ENCODE results near the gene QSOX2.

QSOX2 gene

DNA sequence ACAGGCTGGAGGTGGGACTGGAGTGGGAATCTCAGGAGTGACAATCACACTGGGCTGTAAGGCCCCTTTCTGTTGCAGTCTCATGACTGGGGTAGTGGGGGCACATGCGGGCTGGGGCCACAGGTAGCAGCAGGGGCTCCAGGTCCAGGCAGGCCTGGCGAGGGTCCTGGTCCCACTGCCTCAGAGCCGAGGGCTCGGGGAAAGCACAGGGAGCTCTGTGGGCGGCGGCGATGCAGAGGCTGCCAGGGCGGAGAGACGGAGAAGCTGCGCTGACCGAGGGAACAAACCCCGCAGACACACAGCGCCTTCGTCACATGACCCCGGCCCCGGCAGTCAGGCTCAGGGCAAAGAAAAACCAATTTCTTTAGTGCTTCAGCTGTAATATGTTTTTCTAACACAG, 35.3 kb downstream of the QSOX2 start:
- FAIRE-seq (no peak), DNase-seq (ENCODE audit: extremely low spot score, insufficient read length, low read depth) (no peak)

DNA sequence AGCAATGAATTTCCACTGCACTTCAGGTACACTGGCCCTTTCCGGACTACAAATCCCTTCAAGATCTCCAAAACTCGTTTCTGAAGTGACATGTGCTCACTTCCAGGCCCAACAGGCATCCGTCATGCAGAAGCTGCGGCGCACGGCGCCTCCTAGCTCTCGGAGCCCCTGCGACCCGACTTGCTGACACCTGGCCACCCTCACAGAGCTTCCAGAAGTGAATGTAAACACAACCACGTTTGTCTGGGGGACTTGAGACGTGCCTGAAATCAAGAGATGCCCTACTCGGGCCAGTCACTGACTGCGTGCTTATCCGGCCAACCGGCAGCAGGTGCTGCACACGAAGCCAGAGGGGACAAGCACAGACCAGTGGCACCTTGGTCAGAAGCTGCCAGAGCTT, 35.8 kb downstream of the QSOX2 start:
- FAIRE-seq (no peak), DNase-seq (ENCODE audit: extremely low spot score, insufficient read length, low read depth) (no peak)

DNA sequence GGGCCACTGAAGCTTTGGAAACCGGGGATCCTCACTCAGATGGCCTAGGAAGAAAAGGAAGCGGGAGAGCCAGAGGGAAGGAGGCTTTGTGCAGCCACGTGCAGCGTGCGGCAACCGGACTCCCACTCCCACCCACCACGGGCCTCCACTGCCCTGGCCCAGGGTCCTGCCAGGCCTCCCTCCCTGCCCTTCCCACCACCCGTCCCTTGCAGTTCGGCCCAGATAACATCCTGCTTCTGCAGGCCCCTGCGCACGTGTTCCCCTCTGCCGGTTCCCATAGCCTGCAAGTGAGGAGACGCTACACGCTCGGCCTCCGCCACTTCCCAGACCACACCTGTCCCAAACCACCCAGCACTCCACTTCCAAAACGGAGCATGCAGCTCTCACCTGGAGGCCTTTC, 36.4 kb downstream of the QSOX2 start:
- no peak for FAIRE-seq
- no peak for DNase-seq (ENCODE audit: extremely low spot score, insufficient read length, low read depth)

DNA sequence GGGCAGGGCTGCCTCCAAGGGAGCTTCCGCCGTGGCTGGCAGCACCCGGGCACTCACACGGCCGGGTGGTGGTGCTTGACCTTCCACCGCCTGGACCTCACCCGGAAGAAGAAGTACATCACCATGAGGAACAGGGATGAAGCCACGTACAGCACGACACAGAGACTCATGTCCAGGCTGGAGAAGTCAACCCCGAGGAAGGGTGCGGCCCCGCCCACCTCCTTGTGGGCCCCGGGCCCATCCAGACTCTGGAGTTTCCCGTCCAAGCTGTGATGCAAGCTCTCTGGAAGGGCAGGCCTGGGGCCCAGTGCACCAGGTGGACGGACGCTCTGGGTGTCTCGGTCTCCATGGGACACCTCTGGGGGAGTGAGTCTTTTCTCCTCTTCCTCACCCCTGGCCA, 36.9 kb downstream of the QSOX2 start:
- no peak for DNase-seq (ENCODE audit: extremely low spot score, insufficient read length, low read depth)
- no peak for FAIRE-seq

DNA sequence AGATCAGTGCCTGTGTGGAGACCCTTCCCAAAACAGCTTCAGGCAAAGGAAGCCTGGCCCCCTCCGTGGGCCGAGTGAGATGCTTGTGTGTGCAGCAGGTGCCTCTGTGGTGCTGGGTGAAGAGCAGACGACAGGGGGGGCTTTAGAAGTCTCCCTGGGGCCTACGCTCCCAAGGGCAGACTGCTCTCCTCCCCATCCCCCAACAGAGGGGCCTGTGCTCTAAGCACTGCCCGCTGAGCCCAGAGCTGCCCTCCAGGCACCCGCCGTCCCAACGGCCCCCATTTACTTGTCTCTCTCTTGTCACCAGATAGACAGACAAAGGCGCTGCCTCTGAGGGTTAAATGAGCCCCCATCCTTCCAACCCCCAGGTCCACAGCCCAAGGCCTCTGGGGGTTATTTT, 38.0 kb downstream of the QSOX2 start:
- FAIRE-seq = no peak
- DNase-seq (ENCODE audit: extremely low spot score, insufficient read length, low read depth) = no peak

DNA sequence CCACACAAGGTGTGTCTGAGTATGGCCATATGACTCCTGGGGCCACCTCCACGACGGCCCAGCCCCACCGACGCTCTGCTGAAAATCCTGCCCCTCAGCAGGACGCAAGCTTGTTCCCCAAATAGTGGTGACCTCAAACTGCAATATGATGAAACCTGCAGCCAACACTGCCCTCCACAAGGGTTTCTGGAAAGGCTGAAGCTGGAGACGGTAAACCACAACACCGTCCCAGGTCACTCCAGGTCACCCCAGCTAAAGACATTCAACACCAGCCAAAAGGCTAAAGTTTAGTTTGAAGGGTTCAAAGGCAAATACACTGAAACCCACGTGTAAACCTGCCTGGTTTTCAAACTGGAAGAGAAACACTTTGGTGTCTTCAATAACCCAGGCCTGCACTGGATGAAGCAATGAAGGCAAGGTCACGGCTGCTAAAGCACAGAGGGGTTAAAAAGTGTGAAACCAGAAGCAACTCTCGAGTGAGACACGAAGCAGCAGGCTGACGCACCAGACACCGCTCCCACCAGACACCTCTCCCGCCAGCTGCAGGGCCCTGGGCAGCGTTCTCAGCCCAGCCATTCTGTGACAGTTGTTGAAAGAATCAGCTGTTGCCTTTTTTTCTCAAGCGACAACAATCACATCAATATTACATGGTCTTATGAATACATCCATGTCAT, 38.9 kb downstream of the QSOX2 start:
- FAIRE-seq = no peak
- DNase-seq (ENCODE audit: extremely low spot score, insufficient read length, low read depth) = no peak

DNA sequence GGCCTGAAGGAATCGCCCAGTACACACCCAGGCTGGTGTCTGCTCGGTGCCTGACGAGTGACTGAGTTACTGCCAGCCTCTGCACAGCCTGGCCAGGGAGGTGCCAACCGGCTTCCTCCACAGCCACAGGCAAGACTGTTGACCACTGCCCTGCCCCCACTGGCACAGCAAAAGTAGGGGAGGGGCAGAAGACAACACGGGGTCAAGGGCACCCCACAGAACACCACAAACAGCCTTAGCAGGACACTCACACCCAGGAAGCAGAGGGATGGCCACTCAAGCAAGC, 40.0 kb downstream of the QSOX2 start:
- DNase-seq (ENCODE audit: extremely low spot score, insufficient read length, low read depth) (no peak), FAIRE-seq (no peak)

DNA sequence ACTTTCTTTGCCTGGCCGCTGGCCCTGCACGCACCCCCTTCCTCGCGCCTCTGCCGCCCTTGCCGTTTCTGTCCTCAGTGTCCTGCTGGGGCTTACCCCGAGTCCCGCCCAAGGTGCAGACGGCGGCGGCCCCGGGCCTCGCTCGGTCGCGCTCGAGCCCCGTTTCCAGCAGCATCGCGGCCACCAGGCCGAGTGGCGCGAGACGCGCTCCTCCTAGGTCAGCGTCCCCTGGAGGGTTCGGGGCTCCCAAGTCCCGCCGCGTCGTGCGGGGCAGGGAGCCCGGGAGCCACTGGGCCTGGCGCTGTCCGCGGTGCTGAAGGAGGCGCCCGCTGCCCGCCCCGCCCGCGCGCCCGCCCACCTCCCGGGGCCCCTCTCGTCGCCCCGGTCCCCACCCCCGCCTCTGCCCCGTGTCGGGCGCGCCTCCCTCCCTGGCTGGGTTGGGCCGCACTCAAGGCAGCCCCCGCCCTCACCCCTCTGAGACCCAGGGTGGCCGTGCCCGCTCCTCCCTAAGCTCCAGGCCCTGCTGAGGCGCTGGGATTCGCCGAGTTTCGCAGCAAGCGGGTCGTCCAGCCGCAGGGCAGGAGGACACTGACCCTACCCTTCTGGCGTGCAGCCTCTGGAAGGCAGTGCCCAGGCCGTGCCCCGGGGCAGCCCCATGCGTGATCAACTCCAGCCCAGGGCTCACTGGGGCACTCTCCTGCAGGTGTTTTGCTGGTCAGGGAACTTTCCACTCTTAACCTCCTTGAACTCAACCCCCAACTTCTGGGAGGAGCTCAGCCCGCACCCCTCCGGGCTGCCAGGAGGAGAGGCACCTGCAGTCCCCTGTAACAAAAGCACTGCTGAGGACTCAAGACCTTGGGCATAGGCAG, 40.5 kb downstream of the QSOX2 start, which contains the start of gene LHX3:
TSS of gene LHX3 (minus strand) at position 291 of the 869 bp plus-strand sequence. CDS start at position 175, 116 bp downstream.
- no peak for FAIRE-seq
- DNase-seq (ENCODE audit: extremely low spot score, insufficient read length, low read depth) = no peak

DNA sequence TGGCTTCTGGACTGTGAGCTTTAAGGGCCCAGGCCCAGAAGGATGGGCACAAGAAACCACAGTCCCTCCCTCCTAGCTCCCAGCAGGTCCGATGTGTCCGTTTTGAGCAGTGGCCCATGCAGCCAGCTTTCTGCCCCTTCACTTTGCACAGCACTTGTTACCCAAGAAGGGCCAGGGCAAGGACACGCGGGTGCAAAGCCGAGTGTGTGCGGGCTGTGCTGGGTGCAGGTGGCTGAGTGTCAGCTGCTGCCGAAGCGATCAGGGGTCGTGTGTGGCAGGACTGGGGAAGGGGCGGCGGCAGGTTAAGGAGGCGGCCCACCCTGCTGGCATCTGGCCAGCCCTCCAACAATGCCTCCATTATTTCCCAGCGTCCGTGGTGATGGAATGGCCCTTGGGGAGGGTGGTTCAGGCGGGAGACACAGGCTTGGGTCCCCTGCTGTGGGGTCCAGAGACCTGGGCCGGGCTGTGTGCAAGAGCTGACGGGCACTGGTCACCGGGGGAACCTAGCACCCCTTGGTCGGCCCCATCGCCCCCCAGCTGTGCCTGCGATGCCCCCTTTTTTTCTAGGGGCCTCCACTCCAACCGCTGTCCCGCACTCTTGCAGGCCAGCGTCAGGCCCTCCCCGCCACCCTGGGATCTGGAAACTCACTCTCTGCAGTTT, 41.3 kb downstream of the QSOX2 start:
- FAIRE-seq = no peak
- DNase-seq (ENCODE audit: extremely low spot score, insufficient read length, low read depth) = no peak

DNA sequence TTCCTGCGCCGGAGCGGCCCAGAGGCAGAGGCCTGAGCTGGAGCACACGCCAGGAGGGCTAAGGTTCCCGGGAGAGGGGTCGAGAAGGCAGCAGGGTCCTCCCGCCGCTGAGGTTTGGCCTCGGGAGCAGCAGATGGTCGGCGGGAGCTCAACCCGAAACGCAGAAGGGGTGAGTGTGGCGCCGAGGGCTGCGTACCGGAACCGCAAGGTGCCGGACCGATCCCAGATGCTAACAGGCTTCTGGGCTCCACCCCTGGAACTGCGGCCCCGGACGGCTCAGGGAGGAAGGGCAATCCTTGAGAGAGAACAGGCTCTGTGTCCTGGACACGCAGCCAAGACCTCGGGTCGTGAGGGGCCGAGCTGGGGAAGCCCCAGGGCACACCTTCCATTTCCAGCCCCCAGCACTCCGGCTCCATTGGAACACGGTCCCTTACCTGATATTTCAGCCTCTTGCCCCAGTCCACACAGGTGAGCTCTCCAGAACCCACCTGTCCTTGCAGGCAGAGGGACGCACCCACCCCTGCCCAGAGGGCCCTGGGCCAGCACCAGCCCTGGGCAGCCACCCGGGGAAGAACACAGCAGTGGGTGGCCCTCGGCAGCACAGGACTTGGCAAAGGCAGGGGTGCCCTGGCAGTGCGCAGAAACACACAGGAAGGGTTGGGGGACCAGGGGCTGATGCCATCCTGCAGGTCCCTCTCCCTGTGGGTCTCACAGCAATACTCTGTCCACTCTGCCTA, 42.0 kb downstream of the QSOX2 start:
- FAIRE-seq (no peak), DNase-seq (ENCODE audit: extremely low spot score, insufficient read length, low read depth) (no peak)

DNA sequence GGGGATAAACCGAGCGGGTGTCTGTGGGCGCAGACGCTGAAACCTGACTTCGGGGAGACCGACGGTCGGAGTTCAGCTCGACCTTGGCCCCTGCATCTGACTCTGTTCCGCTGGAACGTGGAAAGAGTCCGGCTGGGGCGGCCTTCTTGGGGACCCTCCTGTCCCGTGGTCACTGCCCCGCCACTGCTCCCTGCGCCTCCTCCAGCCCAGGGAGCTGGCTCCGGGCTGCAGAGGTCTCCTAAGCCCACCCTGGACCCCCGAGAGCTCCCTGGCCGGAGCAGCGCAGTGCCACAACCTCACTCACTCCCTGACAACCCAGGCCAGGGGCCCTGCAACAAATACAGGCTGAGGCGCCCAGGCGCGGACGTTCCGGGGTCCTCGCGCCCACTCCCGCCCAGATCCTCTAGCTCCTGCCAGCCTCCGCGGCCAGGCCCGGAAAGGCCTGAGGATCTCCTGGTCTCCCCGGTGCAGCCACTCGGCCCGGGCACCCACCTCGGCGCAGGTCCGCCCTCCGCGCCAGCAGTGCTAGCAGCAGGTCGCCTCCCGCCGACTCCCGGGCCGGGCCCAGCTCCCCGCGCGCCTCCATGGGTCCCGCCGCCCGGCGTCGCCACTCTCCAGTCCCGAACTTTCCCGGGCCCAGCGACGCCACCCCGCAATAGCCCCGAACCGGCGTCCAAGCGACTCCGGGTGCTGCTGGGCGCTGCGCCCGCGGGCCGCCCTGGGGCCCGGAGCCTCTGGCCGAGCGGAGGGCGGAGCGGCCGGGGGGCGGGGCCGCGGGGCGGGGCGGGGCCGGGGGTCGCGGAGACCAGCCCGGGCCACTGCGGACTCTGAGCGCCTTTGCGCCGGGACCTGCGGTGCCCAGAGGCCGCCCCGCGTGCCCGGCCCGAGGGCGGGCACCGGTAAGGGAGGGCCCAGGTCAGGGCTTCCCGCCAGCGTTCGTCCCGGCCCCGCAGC, 42.9 kb downstream of the QSOX2 start:
- DNase-seq (ENCODE audit: extremely low spot score, insufficient read length, low read depth) (no peak), FAIRE-seq (no peak)

DNA sequence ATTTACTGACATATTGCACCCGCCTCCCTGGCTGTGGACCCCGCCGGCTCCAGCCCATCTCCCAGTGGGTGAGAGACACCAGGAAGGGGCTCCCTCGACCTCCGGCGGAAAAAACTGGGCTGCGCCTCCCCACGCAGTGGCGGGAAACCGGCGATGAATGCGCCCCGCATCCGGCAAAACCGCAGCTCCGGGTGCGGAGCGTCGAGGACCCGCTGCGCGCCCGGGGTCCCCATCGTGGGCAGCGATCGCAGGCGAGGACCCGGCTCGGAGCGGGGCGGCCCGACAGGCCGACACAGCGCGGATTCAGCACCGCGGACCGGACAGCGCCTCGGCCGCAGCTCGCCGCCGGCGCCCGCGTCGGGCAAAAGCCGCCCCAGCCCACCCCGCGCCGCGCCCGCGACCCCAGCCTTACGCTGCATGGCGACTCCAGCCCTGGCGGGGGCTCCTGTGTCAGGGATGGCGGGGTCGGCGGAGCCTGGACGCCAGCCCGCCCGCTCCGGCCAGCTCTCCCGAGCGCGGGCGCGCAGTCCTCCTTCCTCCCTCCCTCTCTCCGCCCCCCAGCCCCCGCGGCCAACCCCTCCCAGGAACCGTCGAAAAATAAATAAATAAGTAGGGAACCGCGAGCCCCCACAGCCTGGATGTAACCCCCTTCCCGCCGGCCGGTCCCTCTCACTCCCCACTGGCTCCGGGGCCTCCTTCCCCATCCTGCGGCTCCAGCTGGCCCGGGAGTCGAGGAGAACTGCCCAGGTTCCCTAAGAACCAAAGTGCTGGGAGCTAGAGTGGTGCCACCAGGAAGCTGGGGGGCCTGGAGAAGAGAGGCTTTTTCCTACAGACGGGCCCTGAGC, 43.8 kb downstream of the QSOX2 start:
- FAIRE-seq (no peak), DNase-seq (ENCODE audit: extremely low spot score, insufficient read length, low read depth) (no peak)

DNA sequence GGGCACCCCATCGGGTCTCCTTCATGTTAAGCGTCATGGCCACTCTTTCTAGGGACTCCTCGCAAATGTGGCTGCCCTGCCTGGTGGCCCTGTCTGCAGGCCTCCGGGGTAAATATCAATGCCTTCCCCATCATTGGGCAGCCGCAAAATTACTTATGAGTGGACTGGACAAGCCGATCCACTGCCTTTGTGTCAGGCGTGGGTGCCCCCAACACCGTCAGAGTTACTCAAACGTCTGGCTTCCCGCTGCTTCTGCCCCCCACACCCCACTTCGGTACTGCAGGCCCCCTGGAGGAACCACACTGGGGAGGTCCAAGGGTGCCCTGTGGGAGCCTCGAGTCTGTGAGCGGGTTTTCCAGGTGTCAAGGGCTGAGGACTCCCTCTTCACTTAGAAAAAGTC, 44.4 kb downstream of the QSOX2 start:
- FAIRE-seq = no peak
- no peak for DNase-seq (ENCODE audit: extremely low spot score, insufficient read length, low read depth)

DNA sequence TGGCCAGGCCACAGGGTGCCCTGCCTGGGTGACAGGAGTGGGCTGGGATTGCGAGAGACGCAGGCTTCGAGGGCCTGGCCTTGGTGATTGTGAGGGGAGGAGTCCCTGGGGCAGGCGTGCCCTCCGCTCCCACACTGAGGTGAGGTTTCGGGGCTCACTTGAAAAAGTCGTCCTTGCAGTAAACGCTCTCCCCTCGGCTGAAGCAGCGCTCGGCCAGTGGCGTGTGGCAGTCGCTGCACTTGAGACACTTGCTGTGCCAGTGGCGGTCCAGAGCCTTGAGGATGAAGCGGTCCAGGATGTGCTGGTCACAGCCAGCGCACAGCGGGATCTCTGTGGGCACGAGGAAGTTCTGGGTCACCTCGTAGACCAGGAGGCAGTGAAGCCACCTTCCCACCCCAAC, 45.2 kb downstream of the QSOX2 start:
- DNase-seq (ENCODE audit: extremely low spot score, insufficient read length, low read depth) (no peak), FAIRE-seq (no peak)

DNA sequence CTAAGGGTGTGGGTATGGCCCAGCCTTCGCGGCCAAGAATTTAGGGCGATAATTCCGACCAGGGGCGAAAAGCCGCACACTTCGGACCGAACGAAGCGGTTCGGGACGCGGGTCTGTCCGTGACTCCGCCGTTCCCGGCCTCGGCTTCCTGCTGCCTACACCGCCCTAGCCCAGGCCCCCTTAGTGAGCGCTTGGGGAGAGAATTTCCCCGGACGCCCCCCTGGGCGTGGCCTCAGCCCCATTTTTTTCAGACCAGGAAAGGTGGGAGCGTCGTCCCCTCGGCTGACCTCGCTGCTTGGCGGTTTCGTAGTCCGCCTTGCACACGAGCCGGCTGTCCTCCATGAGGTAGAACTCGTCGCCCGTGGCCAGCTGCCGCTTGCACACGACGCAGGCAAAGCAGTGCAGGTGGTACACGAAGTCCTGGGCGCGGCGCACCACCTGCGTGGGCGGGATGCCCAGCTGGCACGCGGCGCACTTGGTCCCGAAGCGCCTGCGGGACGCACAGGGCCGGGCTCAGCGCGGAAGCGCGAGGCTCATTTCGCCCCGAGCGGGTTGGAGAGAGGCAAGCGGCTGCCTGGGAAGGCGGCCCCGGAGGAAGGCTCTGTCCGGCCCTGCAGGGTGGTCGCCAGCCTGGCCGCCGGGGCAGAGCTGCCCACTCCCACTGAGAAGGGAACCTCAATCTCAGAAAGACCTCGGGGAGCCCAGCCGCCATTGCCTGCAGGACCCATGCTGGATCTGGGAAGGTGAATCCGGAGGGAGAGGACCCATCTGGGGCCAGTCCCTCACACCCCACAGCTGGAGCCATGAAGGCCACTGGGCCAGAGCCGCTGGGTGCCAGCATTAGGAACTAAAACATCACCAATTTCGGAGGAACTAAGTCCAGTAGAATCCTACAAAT, 46.0 kb downstream of the QSOX2 start:
- DNase-seq (ENCODE audit: extremely low spot score, insufficient read length, low read depth) (no peak), FAIRE-seq (no peak)

DNA sequence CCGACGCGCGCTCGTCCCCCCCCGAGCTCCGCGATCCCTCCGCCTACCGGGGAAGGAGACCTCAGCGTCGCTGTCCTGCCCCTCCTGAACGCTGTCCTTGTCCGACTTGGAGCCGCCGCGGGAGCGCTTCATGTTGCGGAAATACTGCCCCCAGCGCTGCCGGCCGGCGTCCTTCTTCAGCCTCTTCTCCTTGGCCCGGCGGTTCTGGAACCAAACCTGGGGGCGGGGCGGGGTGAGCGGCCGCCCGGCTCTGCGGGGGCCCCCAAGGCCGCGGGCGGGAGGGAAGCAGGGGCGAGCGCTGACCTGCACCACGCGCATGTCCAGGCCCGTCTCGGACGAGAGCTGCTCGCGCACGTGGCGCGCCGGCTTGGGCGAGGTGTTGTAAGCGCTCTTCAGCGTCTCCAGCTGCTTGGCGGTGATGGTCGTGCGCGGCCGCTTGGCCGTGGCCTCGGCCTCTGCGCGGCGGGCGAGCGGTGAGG, 47.0 kb downstream of the QSOX2 start:
- FAIRE-seq (no peak), DNase-seq (ENCODE audit: extremely low spot score, insufficient read length, low read depth) (no peak)

DNA sequence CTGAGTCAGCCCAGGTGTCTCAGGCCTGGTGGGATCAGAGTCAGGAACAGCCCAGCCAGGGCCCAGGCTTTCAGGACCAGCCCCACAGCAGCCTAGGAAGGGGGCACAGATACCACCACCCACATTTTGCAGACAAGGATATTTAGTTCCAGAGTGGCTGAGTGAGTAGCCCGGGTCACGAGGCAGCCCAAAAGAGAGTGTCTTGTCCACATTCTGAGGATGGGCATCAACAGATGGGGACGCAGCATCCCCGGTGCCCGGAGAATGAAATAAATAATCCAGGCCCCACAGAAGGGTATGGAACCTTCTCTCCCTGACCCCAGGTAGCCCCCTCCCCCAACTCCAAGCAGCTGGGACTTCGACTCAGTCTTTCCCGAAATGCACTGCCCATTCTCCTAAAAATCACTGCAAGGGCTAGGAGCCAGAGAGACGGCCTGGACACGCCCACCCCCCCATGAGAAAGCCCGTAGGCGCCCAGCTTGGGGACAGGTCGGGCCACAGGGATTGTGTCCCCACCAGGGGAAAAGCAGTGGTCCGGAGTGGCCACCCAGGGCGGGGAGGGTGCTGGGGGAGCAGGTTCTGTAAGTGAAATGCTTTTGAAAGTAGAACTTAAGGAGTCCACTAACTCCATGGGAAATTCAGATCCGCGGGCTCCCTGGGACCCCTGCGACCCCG, 47.5 kb downstream of the QSOX2 start:
- FAIRE-seq (no peak), DNase-seq (ENCODE audit: extremely low spot score, insufficient read length, low read depth) (no peak)

Measured in GM18507 (cell line).